HEK293 (cell line): ENCODE results near the gene SLC38A8.

Experiments used
- CTCF ChIA-PET: fragments of 350-600 bp; formaldehyde crosslinking; extraction: SDS; loops from one replicate; lab custom pipeline; 2021; ENCODE audit warnings: antibody characterized with exemption; lab: Yijun Ruan, JAX
- POLR2A ChIA-PET: fragments of 300-600 bp; formaldehyde crosslinking; extraction: SDS; loops from one replicate; lab custom pipeline; 2020; ENCODE audit warnings: antibody characterized with exemption, inconsistent platforms; lab: Yijun Ruan, JAX
- H3K27ac ChIP-seq: fragments of 200-500 bp; sonication (Bioruptor generic); 2 replicates; pipeline ENCODE4 v1.5.1; 2014; ENCODE audit warnings: low read depth, low read length, control low read depth, inconsistent platforms; ENCODE audit errors: extremely low read depth
- H3K36me3 ChIP-seq, 2 experiments: fragments of 200-500 bp in 1 of 2; sonication (Bioruptor generic) in 1 of 2; 1 replicate in 1 of 2; 2 replicates in 1 of 2; pipeline ENCODE4 v1.5.1; 2014 to 2017; ENCODE audit warnings: inconsistent platforms in 2 of 2, low read length in 2 of 2; ENCODE audit not compliant: control insufficient read depth in 2 of 2, insufficient read depth in 1 of 2
- H3K4me1 ChIP-seq: fragments of 200-500 bp; sonication (Bioruptor generic); 2 replicates; pipeline ENCODE4 v1.5.1; 2014; ENCODE audit warnings: mild to moderate bottlenecking, low read length, inconsistent platforms; ENCODE audit not compliant: control insufficient read depth, insufficient read depth
- H3K4me3 ChIP-seq: 2 replicates; pipeline ENCODE4 v1.5.1; 2011; ENCODE audit warnings: low read depth, mild to moderate bottlenecking, control low read depth, low read length, moderate library complexity
- H3K9me3 ChIP-seq: fragments of 200-500 bp; sonication (Bioruptor generic); 2 replicates; pipeline ENCODE4 v1.5.1; 2014; ENCODE audit warnings: low read depth, low read length, inconsistent platforms; ENCODE audit not compliant: control insufficient read depth, insufficient read depth
- GLIS1 ChIP-seq: fragments of 450-650 bp; formaldehyde crosslinking; IDR thresholded peaks from 2 replicates; pipeline ENCODE4 v1.5.1; 2016; ENCODE audit warnings: missing biosample characterization, missing genetic modification characterization
- ZBTB7A ChIP-seq: fragments of 450-650 bp; formaldehyde crosslinking; IDR thresholded peaks from 2 replicates; pipeline ENCODE4 v1.5.1; 2016; ENCODE audit warnings: low read depth, missing biosample characterization, missing genetic modification characterization
- ZFP41 ChIP-seq: fragments of 450-650 bp; formaldehyde crosslinking; IDR thresholded peaks from 2 replicates; pipeline ENCODE4 v1.5.1; 2016; ENCODE audit warnings: missing biosample characterization, missing genetic modification characterization, borderline replicate concordance
- ZNF19 ChIP-seq: fragments of 450-650 bp; formaldehyde crosslinking; IDR thresholded peaks from 2 replicates; pipeline ENCODE4; 2016; ENCODE audit warnings: missing biosample characterization, missing genetic modification characterization, low read depth
- ZNF211 ChIP-seq: fragments of 450-650 bp; formaldehyde crosslinking; IDR thresholded peaks from 2 replicates; pipeline ENCODE4 v1.5.1; 2016; ENCODE audit warnings: low read depth, missing biosample characterization, missing genetic modification characterization
- ZNF324 ChIP-seq: fragments of 450-650 bp; formaldehyde crosslinking; IDR thresholded peaks from 2 replicates; pipeline ENCODE4 v1.5.1; 2016; ENCODE audit warnings: missing biosample characterization, missing genetic modification characterization
- ZNF335 ChIP-seq: fragments of 450-650 bp; formaldehyde crosslinking; conservative IDR thresholded peaks from 2 replicates; pipeline ENCODE4 v1.5.1; 2016; ENCODE audit warnings: missing biosample characterization, missing genetic modification characterization
- ZNF560 ChIP-seq: fragments of 450-650 bp; formaldehyde crosslinking; IDR thresholded peaks from 2 replicates; pipeline ENCODE4 v1.5.1; 2017; ENCODE audit warnings: missing biosample characterization, missing genetic modification characterization, borderline replicate concordance
- ZNF561 ChIP-seq: fragments of 450-650 bp; IDR thresholded peaks from 2 replicates; pipeline ENCODE4 v1.5.1; 2018; ENCODE audit warnings: missing biosample characterization, missing genetic modification characterization, borderline replicate concordance
- ZNF585B ChIP-seq: fragments of 450-650 bp; formaldehyde crosslinking; IDR thresholded peaks from 2 replicates; pipeline ENCODE4 v1.5.1; 2016; ENCODE audit warnings: missing biosample characterization, missing genetic modification characterization
- ZNF596 ChIP-seq: fragments of 450-650 bp; IDR thresholded peaks from 2 replicates; pipeline ENCODE4 v1.5.0; 2018; ENCODE audit warnings: missing biosample characterization, mild to moderate bottlenecking, missing genetic modification characterization, moderate library complexity
- ZNF624 ChIP-seq: fragments of 450-650 bp; formaldehyde crosslinking; IDR thresholded peaks from 2 replicates; pipeline ENCODE4 v1.5.1; 2017; ENCODE audit warnings: missing biosample characterization, missing genetic modification characterization
- ZNF654 ChIP-seq: fragments of 450-650 bp; formaldehyde crosslinking; IDR thresholded peaks from 2 replicates; pipeline ENCODE4 v1.5.1; 2016; ENCODE audit warnings: low read depth, missing biosample characterization, missing genetic modification characterization
- ZNF768 ChIP-seq: fragments of 450-650 bp; formaldehyde crosslinking; IDR thresholded peaks from 2 replicates; pipeline ENCODE4 v1.5.1; 2018; ENCODE audit warnings: missing biosample characterization, mild to moderate bottlenecking, missing genetic modification characterization
- ZNF785 ChIP-seq: fragments of 450-650 bp; formaldehyde crosslinking; IDR thresholded peaks from 2 replicates; pipeline ENCODE4 v1.5.1; 2016; ENCODE audit warnings: missing biosample characterization, missing genetic modification characterization
- ZNF837 ChIP-seq: fragments of 450-650 bp; formaldehyde crosslinking; IDR thresholded peaks from 2 replicates; pipeline ENCODE4 v1.5.1; 2016; ENCODE audit warnings: missing biosample characterization, missing genetic modification characterization
- ZSCAN16 ChIP-seq: fragments of 450-650 bp; formaldehyde crosslinking; IDR thresholded peaks from 2 replicates; pipeline ENCODE4 v1.5.1; 2016; ENCODE audit warnings: missing biosample characterization, missing genetic modification characterization
- TF ChIP-seq, protein P1 (sequence below): fragments of 450-650 bp; formaldehyde crosslinking; IDR thresholded peaks from 2 replicates; pipeline ENCODE4 v1.5.1; 2016; ENCODE audit warnings: missing biosample characterization, missing genetic modification characterization
- TF ChIP-seq, protein P2 (sequence below): fragments of 450-650 bp; formaldehyde crosslinking; IDR thresholded peaks from 2 replicates; pipeline ENCODE4 v1.5.1; 2016; ENCODE audit warnings: missing biosample characterization, missing genetic modification characterization
- TF ChIP-seq, protein P3 (sequence below): fragments of 450-650 bp; formaldehyde crosslinking; IDR thresholded peaks from 2 replicates; pipeline ENCODE4 v1.5.1; 2017; ENCODE audit warnings: missing biosample characterization, missing genetic modification characterization
- TF ChIP-seq, protein P4 (sequence below): fragments of 450-650 bp; formaldehyde crosslinking; IDR thresholded peaks from 2 replicates; pipeline ENCODE4 v1.5.1; 2016; ENCODE audit warnings: missing biosample characterization, missing genetic modification characterization
- TF ChIP-seq, protein P5 (sequence below): IDR thresholded peaks from 2 replicates; pipeline ENCODE4 v1.6.1; 2011; ENCODE audit warnings: mild to moderate bottlenecking, low read depth, low read length, borderline replicate concordance

SLC38A8 gene

DNA sequence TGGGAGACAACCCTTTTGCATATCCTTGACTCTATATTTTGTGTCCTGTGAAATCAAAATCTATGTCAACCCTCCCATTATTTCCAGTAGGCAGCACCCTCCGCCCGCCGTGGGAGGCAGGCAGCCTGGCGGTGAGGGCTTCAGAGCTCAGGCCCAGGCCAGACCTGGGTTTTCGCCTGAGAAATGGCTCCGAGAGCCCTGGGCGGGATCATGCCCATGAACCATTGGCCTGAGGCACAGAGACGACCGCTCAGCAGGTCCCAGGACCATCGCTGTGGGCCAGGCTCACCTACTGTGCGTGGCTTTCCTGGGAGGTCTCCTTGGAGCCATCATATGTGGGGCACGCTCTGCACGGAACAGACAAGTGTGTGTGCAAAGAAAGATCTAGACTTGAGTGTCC is 6.3 kb upstream of the SLC38A8 start:
- ChIA-PET CTCF (interaction anchor here (1.3 to 2.3 kb wide), 4 partner anchors 10 to 93 kb away, joined by 3 to 8 read pairs (median 4); no protein-coding TSS in a partner anchor), POLR2A (no interaction called here)
- Histone ChIP-seq H3K27ac (no peak overlapping the region), H3K36me3 (peaks cover 0 to 37% of the 10 kb centered on the region in 2 experiments; a peak in 1 of 3 replicates), H3K9me3 (no peaks in the 10 kb centered on the region), H3K4me3 (no peak overlapping the region), H3K4me1 (peaks cover 2% of the 10 kb centered on the region; the same call in 1 of the 2 replicates)
- TF ChIP-seq ZFP41 (no peak), ZBTB7A (no peak), ZNF768 (no peak), ZNF837 (tag by site-specific recombination) (no peak), ZNF561 (tag by site-specific recombination) (no peak), ZNF560 (tag by site-specific recombination) (no peak), ZNF654 (tag by site-specific recombination) (no peak), ZNF211 (tag by site-specific recombination) (no peak), ZSCAN16 (tag by site-specific recombination) (no peak), ZNF585B (tag by site-specific recombination) (no peak)
- TF ChIP-seq, protein P1, sequence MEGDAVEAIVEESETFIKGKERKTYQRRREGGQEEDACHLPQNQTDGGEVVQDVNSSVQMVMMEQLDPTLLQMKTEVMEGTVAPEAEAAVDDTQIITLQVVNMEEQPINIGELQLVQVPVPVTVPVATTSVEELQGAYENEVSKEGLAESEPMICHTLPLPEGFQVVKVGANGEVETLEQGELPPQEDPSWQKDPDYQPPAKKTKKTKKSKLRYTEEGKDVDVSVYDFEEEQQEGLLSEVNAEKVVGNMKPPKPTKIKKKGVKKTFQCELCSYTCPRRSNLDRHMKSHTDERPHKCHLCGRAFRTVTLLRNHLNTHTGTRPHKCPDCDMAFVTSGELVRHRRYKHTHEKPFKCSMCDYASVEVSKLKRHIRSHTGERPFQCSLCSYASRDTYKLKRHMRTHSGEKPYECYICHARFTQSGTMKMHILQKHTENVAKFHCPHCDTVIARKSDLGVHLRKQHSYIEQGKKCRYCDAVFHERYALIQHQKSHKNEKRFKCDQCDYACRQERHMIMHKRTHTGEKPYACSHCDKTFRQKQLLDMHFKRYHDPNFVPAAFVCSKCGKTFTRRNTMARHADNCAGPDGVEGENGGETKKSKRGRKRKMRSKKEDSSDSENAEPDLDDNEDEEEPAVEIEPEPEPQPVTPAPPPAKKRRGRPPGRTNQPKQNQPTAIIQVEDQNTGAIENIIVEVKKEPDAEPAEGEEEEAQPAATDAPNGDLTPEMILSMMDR = no peak
- TF ChIP-seq, protein P2, sequence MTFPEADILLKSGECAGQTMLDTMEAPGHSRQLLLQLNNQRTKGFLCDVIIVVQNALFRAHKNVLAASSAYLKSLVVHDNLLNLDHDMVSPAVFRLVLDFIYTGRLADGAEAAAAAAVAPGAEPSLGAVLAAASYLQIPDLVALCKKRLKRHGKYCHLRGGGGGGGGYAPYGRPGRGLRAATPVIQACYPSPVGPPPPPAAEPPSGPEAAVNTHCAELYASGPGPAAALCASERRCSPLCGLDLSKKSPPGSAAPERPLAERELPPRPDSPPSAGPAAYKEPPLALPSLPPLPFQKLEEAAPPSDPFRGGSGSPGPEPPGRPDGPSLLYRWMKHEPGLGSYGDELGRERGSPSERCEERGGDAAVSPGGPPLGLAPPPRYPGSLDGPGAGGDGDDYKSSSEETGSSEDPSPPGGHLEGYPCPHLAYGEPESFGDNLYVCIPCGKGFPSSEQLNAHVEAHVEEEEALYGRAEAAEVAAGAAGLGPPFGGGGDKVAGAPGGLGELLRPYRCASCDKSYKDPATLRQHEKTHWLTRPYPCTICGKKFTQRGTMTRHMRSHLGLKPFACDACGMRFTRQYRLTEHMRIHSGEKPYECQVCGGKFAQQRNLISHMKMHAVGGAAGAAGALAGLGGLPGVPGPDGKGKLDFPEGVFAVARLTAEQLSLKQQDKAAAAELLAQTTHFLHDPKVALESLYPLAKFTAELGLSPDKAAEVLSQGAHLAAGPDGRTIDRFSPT (tag by site-specific recombination) = no peak
- TF ChIP-seq, protein P3, sequence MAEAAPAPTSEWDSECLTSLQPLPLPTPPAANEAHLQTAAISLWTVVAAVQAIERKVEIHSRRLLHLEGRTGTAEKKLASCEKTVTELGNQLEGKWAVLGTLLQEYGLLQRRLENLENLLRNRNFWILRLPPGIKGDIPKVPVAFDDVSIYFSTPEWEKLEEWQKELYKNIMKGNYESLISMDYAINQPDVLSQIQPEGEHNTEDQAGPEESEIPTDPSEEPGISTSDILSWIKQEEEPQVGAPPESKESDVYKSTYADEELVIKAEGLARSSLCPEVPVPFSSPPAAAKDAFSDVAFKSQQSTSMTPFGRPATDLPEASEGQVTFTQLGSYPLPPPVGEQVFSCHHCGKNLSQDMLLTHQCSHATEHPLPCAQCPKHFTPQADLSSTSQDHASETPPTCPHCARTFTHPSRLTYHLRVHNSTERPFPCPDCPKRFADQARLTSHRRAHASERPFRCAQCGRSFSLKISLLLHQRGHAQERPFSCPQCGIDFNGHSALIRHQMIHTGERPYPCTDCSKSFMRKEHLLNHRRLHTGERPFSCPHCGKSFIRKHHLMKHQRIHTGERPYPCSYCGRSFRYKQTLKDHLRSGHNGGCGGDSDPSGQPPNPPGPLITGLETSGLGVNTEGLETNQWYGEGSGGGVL (tag by site-specific recombination) = no peak
- TF ChIP-seq, protein P4, sequence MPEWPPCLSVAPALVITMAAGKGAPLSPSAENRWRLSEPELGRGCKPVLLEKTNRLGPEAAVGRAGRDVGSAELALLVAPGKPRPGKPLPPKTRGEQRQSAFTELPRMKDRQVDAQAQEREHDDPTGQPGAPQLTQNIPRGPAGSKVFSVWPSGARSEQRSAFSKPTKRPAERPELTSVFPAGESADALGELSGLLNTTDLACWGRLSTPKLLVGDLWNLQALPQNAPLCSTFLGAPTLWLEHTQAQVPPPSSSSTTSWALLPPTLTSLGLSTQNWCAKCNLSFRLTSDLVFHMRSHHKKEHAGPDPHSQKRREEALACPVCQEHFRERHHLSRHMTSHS (tag by site-specific recombination) = no peak

DNA sequence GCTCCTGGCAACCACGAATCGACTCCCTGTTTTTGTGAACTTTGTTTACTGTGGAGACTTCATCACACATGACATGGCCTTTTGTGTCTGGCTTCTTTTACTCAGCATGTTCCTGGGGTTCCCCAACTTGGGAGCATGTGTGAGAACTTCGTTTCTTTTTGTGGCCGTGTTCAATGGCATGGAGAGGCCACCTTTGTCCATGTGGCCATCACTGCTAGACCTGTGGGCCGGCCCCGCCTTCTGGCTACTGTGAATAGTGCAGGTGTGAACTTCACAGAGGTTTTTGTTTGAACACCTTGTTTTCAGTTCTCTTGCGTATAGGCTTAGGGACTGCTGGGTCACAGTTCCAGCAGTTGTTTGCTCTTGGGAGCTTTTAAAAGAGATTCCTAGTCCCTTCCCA is 5.7 kb upstream of the SLC38A8 start:
- peaks cover 7% of the 10 kb centered on the region; the same call in 1 of the 2 replicates for H3K4me1 ChIP-seq
- ChIA-PET POLR2A (no interaction called here), CTCF (interaction anchor here (0.7 to 2.3 kb wide), 6 partner anchors 11 to 93 kb away, joined by 3 to 9 read pairs (median 4); no protein-coding TSS in a partner anchor)
- H3K36me3 ChIP-seq = peaks cover 0 to 31% of the 10 kb centered on the region in 2 experiments; a peak in 1 of 3 replicates
- H3K4me3 ChIP-seq = no peak overlapping the region
- no peak overlapping the region for H3K27ac ChIP-seq
- TF ChIP-seq, protein P5, sequence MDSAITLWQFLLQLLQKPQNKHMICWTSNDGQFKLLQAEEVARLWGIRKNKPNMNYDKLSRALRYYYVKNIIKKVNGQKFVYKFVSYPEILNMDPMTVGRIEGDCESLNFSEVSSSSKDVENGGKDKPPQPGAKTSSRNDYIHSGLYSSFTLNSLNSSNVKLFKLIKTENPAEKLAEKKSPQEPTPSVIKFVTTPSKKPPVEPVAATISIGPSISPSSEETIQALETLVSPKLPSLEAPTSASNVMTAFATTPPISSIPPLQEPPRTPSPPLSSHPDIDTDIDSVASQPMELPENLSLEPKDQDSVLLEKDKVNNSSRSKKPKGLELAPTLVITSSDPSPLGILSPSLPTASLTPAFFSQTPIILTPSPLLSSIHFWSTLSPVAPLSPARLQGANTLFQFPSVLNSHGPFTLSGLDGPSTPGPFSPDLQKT = no peak
- TF ChIP-seq ZNF624 (no peak), ZNF596 (tag by site-specific recombination) (no peak), ZNF19 (tag by site-specific recombination) (no peak), ZNF335 (tag by site-specific recombination) (no peak), ZNF785 (tag by site-specific recombination) (no peak), GLIS1 (tag by site-specific recombination) (no peak), ZNF324 (tag by site-specific recombination) (no peak)
- H3K9me3 ChIP-seq = no peaks in the 10 kb centered on the region
